ENCODE measurements around the gene ASB16.

The ASB16 gene

DNA sequence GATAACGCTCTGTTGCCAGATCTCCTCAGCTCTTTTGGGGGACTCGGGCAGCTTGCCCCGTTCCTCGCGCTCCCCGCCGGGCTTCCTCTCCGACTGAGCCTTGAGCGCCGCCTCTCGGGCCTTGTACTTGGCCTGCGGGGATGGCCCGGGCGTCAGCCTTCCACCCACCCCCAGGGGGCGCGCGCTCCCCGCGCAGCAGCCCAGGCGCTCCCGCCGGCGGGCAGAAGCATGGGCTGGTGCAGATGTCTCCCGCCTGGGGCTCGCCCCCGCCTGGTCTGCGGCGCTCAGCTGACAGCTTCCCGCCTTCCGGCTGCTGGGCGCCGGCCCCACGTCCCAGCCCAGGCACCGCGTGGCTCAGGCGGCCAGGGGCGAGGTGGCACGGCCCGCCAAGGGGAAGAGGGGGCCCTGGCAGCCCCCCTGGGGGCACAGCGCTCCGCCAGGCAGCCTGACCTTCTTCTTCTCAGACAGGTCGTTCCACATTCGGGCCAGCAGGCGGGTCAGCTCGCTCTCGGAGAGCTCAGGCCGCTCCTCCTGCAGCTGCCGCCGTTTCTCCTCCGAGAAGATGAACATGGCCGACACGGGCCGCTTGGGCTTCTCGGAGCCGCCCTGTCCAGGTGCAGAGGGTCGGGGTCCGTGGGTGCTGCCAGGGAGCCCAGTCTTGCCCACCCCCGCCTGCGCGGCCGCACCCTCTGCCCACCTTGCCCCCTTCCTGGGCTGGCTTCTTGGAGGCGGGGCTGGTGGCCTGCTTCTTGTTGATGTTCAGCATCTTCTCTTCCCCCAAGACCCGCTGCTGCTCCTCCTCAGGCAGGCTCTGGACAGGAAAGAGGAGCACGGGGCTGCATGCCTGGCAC, 40.1 kb downstream of the ASB16 start:
- DNase-seq = peak; percentile 85

DNA sequence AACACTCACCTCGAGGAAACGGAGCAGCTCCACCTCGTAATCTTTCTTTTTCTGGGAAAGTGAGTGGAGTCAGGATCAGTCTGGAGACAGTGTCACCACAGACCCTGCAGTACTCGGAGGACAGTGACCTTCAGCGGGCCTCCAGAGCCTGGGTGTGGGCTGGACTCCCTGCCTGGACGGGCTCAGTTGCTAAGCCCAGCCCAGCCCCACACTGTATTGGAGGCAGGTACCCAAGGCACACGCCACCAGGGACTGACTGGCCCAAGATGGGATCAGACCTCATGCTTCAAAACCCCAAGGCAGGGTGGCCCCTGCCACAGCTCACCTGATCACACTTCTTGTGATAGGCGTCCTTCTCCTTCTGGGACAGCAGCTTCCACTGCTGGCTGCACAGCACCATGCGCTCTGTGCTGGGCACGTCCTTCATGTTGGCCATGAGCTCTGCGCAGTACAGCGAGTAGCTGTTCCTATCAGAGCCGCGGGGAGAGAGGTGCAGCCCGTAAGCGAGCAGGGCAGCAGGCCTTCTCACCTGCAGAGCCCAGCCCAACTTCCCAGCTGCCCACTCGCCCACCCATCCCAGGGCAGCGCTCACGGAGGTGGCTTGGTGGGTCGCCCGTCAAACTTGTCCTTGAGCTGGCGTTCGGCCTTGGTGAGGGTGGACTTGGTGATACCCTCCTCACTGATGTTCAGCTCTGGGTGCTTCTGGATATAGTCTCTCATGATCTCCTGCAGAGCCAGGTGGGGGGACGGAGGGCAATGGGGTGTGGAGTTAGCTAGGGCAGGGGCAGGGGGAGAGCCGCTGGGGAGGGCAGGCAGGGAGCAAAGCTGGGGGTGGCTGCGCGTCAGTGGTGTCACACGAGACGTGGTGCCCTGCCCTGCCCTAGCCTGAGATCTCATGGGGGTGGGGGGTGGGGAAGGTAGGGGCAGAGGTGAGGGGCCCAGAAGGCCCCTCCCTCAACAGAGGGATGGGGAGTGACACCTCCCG, 41.1 kb downstream of the ASB16 start:
- DNase-seq = no peak

DNA sequence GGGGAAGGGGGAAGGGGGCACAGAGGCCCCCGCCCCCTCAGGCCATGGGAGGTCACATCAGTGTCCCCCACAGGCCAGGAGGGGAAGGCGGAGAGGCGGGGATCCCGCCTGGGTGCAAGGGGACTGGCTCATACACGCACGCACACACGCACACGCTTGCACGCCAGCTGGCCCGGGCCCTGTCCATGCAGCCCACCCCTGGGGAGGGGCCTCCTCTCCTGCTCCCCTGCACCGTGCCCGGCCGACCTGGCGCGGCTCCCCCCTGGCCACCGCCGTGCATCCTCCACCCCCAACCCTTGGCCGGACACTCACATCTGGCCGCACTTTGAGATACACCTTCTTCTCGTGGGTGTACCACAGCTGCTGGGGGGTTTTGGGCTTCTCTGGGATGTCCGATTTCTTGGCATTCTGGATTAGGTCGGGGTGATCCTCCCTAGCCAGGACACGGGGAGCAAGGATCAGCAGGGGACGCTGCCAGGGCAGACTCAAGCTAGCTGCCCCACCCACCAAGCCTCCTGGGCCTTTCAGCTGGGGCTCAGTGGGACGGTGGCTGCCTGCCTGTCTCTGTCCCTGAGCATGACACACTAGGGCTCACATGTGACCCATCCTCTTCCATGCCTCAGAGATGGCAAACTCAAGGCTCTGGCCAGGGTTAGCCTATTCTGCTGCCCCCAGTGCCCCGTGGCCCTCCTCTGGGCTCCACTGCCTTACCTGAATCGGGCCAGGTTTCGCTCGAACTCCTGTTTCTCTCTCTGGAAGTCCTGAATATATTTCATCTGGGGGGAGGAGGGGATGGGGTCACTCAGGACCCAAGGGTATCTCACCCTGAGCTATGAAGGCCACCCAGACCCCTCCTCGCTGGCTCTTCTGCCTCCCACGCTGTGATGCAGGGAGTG, 42.3 kb downstream of the ASB16 start:
- no peak for DNase-seq

DNA sequence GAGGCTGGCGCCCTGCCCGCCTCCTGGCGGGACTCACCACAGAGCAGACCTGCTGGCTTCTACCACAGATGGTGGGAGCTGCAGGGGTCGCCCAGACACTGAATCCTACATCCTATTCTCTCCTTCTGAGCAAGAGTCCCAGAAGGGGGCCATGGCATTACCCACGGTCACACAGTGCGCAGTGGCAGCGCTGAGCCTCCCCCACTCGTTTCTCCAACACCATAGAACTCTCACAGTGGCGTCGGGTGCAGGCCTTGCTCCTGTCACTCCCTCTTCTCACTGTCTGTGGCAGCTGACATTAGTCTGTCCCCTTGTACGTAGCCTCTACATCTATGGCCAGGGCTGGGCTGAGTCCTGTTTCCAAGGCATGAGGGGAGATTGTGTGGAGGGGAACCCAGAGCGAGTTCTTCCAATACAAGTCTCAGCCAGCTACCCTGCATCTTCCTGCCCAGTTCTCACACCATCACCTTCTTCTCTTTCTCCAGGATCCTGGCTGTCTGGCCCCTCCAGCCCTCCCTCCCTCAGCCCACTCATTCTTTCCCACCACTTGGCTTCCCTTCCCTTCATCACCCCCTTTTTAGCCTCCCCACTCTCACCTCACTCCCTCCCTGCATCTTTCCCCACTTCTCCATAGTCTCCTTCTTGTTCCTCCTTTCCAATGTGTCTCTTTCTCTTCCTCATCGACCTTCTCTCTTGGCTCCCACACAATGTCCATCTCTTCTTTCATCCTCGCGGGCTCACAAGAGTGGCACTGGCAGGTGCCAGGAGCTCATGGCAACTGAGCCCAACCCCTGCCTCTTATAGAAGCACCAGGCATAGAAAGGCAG, 43.1 kb downstream of the ASB16 start:
- DNase-seq = no peak

DNA sequence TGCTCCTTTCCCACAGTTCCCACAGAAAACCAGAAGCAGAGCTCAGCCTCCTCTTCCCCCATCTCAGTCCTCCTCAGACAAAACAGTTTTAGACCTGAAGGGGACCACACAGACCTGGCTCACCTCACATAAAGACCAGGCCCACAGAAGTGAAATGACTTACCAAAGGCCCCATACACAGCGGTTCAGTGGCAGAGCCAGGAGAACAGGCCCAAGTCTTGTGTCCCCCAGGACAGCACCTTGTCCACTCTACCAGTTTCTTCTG, 43.7 kb downstream of the ASB16 start:
- DNase-seq = no peak

DNA sequence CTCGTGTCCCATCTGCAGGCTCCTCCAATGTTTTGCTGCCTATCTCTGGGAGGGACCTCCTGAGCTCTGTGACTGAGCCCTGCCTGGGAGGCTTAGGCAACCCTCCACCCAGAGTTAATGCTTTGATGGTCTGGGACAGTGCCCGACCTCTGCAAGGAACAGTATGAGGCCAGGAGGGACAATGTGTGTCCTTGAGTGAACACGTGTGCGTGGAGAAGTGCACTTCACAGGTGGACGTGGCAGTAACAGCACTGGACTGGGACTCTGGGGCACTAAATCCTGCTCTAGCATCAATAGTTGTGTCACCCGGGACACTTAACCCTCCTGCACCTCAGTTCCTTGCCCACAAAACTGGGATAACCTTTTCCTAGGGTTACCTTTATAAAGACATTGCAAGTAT, 44.4 kb downstream of the ASB16 start:
- DNase-seq = no peak

DNA sequence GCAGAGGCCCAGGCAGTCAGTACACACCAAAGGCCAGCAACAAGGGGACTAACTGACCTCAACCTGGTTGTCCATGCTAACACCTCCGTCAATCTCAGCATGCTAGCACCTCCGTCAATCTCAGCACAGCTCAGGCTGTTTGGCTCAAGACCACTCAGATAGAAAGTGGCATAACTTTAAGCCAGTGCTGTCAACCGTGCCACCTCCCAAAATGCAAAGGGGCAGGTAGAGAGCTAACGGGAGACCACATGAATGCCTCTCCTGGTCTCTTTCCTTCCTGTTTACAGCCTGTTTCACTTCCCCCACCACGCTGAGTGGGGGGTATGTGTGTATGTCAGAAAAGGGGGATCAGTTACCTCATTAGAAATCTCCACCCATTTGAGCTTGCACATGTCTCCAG, 45.7 kb downstream of the ASB16 start:
- DNase-seq = no peak

DNA sequence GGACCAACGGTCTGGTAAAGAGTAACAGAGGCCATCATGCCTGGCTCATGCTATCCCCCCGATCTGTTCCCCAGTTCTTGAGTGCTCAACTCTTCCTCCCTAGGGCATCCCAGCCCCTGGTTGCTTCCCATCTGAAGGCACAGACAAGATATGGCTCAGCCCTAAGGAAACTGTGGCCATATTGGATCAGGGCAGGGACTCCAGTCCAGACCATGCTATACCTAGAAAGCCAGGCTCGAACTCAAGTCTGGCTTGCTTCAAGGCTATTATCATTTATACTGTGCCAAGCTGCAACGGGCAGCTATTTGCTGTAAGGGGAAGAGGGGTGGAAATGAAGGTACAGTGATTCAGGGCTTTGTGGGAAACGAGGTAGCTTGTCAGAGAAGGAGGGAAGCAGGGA, 46.2 kb downstream of the ASB16 start:
- DNase-seq = no peak

DNA sequence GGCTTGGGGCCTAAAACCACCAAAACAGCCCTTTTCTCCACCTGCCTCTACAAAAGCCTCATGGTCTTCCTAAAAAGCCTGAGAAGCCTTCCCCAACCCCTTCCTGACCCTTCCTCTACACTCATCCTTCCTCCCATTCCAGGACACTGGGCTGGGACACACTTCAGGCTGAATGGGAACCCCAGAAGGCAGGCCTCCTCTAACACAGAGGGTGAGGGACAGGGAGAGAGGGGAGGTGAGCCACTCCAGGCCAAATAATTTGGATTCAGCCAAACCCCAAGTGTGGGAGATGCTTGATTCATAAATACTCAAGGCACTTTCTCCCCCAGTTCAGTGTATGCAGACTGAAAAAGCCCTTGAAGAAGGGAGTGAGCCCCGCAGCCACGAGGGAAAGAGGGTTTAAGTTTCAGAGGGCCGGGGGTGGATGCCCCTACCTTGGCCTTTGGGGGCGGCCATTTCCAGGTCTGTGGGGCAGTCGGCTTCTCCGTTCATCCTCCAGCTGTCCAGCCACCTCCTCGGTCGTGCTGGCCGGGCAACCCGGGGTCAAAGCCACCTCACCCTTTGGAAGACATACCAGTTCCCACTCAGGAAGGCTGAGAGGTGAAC, 47.3 kb downstream of the ASB16 start:
- no peak for DNase-seq

DNA sequence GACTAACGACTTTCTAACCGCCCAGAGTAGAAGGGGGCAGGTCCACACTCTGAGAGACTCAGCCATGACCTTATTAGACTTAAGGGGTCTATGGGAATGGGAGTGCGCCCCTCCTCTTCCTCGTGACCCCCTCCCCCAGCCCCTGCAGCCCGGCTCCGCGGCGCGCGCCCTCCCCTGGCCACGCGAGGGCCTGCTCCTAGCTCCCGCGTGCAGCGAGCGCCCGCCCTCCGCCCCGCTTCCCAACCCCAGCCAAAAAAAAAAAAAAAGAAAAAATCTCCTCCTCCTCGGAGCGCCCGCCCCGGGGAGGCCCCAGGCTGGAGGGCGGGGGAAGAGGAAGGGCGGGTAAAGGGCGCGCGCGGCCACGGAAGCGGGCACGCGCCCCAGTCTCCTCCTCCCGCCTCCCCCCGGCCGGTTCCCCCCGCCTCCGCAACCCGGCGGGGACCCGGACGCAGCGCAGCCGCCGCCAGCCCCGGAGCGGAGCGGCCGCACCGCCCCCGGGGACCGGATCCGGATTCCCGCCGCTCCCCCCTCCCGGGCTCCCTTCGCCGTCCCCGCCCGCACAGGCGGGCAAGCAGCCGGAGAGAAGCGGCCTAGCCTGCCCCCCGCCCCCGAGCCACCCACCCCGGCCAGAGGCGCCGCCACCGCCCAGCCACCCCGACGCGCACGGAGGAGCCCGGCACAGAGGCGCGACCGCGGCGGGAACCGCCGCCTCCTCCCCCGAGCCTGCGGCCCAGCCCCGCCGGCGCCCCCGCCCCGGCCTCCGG, 48.0 kb downstream of the ASB16 start:
- DNase-seq = peak; percentile 88

DNA sequence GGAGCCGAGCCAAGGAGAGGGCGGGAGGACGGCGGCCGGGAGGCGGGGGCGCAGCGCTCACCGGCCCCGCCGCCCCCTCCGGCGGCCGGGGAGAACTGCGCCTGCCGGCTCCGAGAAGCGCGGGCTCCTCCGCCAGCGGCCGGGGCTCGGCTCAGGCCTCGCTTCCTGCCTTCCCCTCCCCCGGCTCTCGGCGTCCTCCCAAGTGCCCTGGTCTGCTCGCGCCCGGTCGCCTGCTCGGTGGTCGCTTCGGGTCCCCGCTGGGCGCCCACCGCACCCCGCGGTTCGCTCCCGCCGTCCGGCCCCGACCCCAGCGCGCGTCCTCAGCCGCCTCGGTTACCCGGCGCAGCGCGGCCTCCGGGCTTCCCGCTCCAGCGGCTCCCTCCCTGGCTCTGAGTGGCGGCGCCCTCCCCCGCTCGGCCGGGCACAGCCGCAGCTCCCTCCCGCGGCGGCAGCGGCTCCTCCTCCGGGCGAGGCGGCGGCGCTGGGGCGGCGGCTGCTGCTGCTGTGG, 48.7 kb downstream of the ASB16 start:
- DNase-seq = peak; percentile 78

DNA sequence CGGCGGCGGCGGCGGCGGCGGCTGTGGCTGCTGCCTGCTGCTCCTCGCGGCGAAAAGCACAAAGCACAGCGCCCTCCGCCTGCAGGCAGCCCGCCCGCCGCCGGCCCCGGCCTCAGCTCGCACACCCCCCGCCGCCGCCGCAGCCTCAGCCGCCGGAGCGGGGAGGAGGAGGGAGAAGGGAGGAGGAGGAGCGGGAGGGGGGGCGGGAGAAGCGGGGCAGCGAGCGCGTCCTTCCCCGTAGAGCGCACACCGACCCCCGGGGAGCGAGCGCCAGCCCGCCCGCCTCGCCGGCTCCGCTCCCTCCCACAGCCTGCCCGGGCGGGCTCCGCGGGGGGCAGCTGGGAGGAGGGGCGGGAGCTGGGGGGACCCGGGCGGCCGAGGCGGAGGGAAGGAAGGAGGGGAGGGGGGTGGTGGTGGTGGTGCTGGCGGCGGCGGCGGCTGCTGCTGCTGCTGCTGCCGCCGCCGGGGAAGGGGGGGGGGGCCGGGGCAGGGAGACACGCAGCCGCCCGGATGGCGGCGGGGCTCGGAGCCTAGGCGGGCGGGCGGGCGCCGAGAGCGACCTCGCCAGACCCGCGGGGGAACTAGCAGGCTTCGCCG, 49.2 kb downstream of the ASB16 start, which contains the start of gene UBTF:
Gene UBTF, minus strand, starts transcription at position 60 of the 597 bp plus-strand sequence. CDS start 1,446 bp downstream, outside the sequence.
- peak; percentile 67 for DNase-seq

DNA sequence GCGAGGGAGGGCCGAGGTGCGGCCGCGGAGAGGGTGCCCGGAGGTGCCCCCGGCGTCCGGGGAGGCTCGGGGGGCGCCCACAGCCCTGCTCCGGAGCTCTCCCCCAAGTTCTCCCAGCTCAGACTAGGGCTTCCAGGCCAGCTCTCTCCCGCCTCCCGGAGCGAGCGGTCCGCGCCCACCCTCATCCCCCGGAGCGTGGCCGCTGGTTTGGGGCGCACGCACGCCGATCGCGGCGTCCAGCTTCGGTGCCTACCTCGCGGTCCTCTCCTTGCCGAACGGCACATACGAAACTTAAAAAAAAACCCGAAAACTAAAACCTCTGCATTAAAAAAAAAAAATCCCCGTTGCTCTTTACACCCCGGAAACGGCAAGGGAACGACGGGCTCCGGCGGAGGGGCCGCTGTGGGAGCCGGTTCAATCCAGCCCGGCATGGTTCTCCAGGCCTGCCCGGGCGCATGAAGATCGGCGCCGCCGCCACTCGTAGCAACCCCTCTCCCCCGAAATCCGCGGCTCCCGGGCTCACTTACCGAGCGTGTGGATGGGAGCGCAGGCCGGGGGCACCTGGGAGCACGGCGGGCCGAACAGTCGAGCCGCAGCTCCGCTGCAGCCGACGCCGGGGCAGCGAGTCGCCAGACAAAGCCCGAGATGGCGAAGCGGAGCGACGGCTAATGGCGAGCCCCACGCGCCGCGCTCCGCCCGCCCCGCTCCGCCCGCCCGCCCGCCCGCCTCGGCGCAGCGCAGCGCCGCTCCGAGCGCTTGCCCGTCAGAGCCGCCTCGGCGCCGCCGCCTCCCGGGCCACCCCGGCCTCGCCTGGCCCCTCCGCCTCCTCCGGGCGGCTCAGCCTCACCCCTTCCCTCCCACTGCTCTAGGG, 49.9 kb downstream of the ASB16 start:
- peak; percentile 50 for DNase-seq

DNA sequence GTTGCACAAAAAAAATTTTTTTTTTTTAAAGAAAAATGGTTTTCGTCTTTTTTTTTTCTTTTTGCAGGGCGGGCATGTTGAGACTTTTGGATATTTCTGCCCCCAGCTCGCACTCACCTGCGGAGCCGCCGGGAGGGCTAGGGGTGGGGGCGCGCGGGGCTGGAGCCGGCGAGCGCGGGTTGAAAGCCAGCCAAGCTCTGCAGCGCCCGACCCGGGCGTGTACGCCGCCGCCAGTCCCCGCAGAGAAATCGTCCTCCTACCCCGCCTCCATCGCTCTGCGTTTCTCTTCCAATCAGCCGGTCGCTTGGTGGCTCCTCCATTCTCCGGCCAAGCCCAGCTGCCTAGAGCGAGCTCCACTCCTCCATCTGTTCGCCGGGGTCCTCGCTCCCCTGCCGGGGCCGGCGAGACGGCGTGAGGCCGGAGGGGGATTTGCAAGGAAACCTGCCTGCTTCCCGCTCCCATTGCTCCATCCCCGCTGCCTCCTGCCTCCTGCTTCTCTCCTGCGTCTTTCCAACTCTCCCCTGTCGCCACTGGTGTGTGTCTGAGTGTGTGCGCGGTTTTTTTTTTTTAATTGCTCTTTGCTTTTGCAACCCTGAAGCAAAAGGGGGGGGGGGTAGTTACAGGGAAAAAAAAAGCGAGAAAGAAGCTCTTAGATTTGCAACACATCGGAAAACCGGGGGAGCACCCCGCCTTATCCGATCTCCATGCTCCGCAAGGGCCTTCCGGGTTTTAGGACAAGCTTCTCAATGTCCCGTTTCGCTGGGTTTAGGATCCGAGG, 50.8 kb downstream of the ASB16 start:
- peak; percentile 77 for DNase-seq

DNA sequence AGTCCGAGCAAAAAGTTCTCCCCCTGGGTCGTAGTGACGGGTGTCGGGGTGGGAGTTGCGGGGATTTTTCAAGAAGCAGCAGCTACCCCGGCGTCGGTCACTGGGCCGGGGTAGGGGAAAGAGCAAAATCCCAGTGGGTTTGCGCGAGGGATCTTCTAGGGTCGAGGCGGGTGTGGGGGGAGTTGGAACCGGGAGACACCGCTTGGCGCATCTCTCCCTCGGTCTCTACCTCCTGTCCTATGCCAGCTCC, 51.3 kb downstream of the ASB16 start:
- DNase-seq = no peak

DNA sequence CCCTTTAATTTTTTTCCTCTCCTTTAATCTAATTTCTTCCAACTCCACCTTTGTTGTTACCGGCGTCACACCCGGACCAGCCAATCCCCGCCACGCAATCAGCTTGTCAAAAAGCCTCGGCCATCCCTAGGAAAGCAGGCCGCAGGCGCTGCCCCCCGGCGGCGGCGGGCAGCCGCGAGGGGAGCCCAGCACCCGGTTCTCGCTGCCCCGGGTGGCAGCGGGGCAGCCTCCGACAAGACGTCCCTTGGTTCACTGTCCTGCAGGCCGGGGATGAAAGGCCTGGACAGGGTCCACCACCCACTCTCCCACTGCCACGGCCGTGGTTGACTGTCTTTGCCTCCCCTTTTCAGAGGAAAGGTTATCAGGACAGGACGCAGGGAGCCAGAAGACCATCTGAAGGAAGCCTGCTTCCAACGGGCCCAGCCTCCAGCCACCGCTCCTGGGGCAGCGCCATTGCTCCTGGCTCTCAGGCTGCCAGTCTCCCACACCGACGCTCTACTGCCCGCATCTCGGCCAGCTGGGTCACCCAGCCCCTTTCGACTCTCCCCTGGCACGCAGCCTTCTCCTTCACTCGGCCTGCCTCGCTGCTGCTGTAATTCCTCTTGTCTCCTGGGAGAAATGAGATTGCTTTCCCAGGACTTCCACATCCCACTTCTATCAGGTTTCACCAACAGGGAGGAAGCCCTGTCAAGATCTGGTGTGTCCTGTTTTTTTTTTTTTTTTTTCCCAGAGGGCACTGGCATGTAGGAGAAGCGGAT, 51.8 kb downstream of the ASB16 start:
- peak; percentile 80 for DNase-seq

DNA sequence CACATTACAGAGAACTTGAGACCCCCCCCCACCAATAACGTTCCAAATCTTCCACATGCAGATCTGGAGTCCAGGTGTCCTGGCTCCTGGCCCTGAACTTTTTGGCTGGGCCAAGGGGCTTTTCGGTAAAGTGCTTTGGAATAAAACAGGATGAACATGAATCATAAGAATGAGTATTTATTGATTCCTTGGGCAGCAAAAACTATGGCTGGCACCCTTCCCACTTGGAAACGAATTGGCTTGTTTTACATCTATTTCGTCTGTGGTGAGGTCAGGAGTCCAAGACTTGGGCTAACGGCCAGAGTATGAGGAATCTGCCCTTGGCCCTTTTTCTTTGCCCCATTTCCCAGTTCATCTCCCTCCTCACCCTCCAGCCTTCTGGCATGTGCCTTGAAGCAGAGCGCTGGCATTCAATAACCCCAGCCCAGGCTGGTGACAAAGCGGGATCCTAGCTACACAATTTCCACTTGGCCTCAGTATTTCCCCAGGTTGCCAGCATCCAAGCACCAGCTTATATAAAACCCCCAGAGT, 53.1 kb downstream of the ASB16 start:
- DNase-seq = peak; percentile 49

Data from HCEC 1CT (cell line).